GM23248 (cell line): ENCODE measurements around the gene THBS1. TPM values are rescaled to one million over a fixed set of nuclear protein-coding genes. Genes with fewer than 3 reads are reported as not detected.

Experiments
- DNase-seq: peaks from one replicate; pipeline ENCODE4 v3.0.0-alpha.2; 2015
- H2AFZ ChIP-seq: fragments of 200-600 bp; sonication (generic); 2 replicates; pipeline ENCODE4 v1.6.1; 2016; ENCODE audit warnings: antibody characterized with exemption
- H3F3A ChIP-seq: fragments of 200-600 bp; sonication (generic); 2 replicates; pipeline ENCODE4 v1.6.1; 2016; ENCODE audit warnings: mild to moderate bottlenecking, antibody characterized with exemption, mixed run types; ENCODE audit not compliant: insufficient read depth
- H3K27ac ChIP-seq: fragments of 200-600 bp; sonication (generic); 2 replicates; pipeline ENCODE4 v1.5.1; 2016; ENCODE audit warnings: mild to moderate bottlenecking
- H3K27me3 ChIP-seq: fragments of 200-600 bp; sonication (generic); replicated peaks from 2 replicates; pipeline ENCODE4 v1.6.1; 2016; ENCODE audit warnings: mild to moderate bottlenecking; ENCODE audit not compliant: insufficient read depth
- H3K36me3 ChIP-seq: fragments of 200-600 bp; sonication (generic); 2 replicates; pipeline ENCODE4 v1.6.1; 2016; ENCODE audit warnings: low read depth, mild to moderate bottlenecking
- H3K4me1 ChIP-seq: fragments of 200-600 bp; sonication (generic); 2 replicates; pipeline ENCODE4 v1.6.1; 2016; ENCODE audit warnings: mild to moderate bottlenecking; ENCODE audit not compliant: insufficient read depth
- H3K4me2 ChIP-seq: fragments of 200-600 bp; sonication (generic); one replicate; pipeline ENCODE4 v1.6.1; 2016; ENCODE audit warnings: mild to moderate bottlenecking; ENCODE audit not compliant: unreplicated experiment
- H3K4me3 ChIP-seq: fragments of 200-600 bp; sonication (generic); 2 replicates; pipeline ENCODE4 v1.5.1; 2016; ENCODE audit warnings: mild to moderate bottlenecking
- H3K79me2 ChIP-seq: fragments of 200-600 bp; sonication (generic); 2 replicates; pipeline ENCODE4 v1.6.1; 2016; ENCODE audit warnings: mild to moderate bottlenecking; ENCODE audit not compliant: insufficient read depth
- H3K9ac ChIP-seq: fragments of 200-600 bp; sonication (generic); 2 replicates; pipeline ENCODE4 v1.6.1; 2016; ENCODE audit warnings: mild to moderate bottlenecking
- H3K9me2 ChIP-seq: fragments of 200-600 bp; sonication (generic); 2 replicates; pipeline ENCODE4 v1.6.1; 2016; ENCODE audit warnings: mixed run types, mild to moderate bottlenecking, moderate library complexity; ENCODE audit not compliant: insufficient read depth
- H3K9me3 ChIP-seq: fragments of 200-600 bp; sonication (generic); one replicate; pipeline ENCODE4 v1.6.1; 2017; ENCODE audit warnings: low read depth
- H4K20me1 ChIP-seq: fragments of 200-600 bp; sonication (generic); 2 replicates; pipeline ENCODE4 v1.6.0; 2016; ENCODE audit not compliant: insufficient read depth
- EZH2 ChIP-seq: fragments of 200-600 bp; sonication (generic); IDR thresholded peaks from 2 replicates; pipeline ENCODE4 v1.6.1; 2018; ENCODE audit warnings: antibody characterized with exemption, mild to moderate bottlenecking; ENCODE audit not compliant: insufficient read depth, poor library complexity, severe bottlenecking
- EZH2phosphoT487 ChIP-seq: fragments of 200-600 bp; sonication (generic); IDR thresholded peaks from 2 replicates; pipeline ENCODE4 v1.6.1; 2018; ENCODE audit warnings: antibody characterized with exemption, moderate library complexity, mild to moderate bottlenecking, low read depth; ENCODE audit not compliant: insufficient read depth
- WGBS, 2 experiments: methylation state at CpG; one replicate each; pipeline ENCODE4 v1.1.6; 2015 to 2017; ENCODE audit warnings: low lambda C conversion rate in 2 of 2, low coverage in 1 of 2; ENCODE audit errors: missing lambda C conversion rate in 2 of 2; 5-methylcytosine and 5-hydroxymethylcytosine counted together
- in situ Hi-C: fragments of 300-500 bp; cut with MboI; formaldehyde crosslinking; loops from 2 replicates; pipeline ENCODE4 v1.15.0; 2020
- polyA plus RNA-seq: library from polyadenylated mRNA; unstranded; fragments of >200 nt; fragmentation: Nextera tagmentation; extraction: Ambion mirVana; gene quantifications from 2 replicates; pipeline ENCODE4 v1.2.1, GENCODE V29; 2016
- total RNA-seq: library from RNA; depleted of rRNA; stranded (reverse); fragments of >200 nt; shearing (Covaris generic); gene quantifications from 2 replicates; pipeline ENCODE4 v1.2.3, GENCODE V29; 2014

THBS1 gene
- total and polyA plus RNA-seq, 2 experiments from 2014 or later: 2,858 to 7,697 TPM

GRCh38 chr15:39605146-39605545 is 24.3 kb downstream of the THBS1 start:
- Histone ChIP-seq H3K9me2 (peaks cover 3% of the 10 kb centered on the region; the same call in 1 of the 2 replicates), H3K9me3 (peaks cover 3% of the 10 kb centered on the region), H4K20me1 (no peaks in the 10 kb centered on the region), H3K27ac (no peak overlapping the region), H3K4me3 (no peak overlapping the region), H3K27me3 (no peaks in the 10 kb centered on the region), H3K9ac (no peak overlapping the region), H2AFZ (no peak overlapping the region), H3K79me2 (no peaks in the 10 kb centered on the region), H3K36me3 (no peaks in the 10 kb centered on the region), H3F3A (peaks cover 32% of the 10 kb centered on the region), H3K4me2 (no peak overlapping the region), H3K4me1 (peaks cover 9% of the 10 kb centered on the region)
- WGBS, 2 experiments: 97 to 100% methylated on average over 1 of the region's 1 CpG
- in situ Hi-C loops: loop anchor here (10.0 kb wide), 1 partner anchor 160 kb away; no protein-coding TSS in a partner anchor
- no peak for DNase-seq
- TF ChIP-seq EZH2phosphoT487: no peak
- no peak for TF ChIP-seq EZH2

- no peaks in the 10 kb centered on the region for H3K27me3 ChIP-seq
- peaks cover 3% of the 10 kb centered on the region; the same call in 1 of the 2 replicates for H3K9me2 ChIP-seq
- H3K4me1 ChIP-seq: no peaks in the 10 kb centered on the region
- peaks cover 11% of the 10 kb centered on the region for H3K9me3 ChIP-seq
- no peaks in the 10 kb centered on the region for H3K36me3 ChIP-seq
- no peak overlapping the region for H2AFZ ChIP-seq
- DNase-seq: no peak
- in situ Hi-C loops: loop anchor here (10.0 kb wide), 1 partner anchor 156 kb away; no protein-coding TSS in a partner anchor
- H3K4me3 ChIP-seq: no peak overlapping the region
- H3K79me2 ChIP-seq: no peaks in the 10 kb centered on the region
- no peak overlapping the region for H3K27ac ChIP-seq
- H4K20me1 ChIP-seq: no peaks in the 10 kb centered on the region
- H3K9ac ChIP-seq: no peak overlapping the region
- TF ChIP-seq EZH2 (no peak), EZH2phosphoT487 (no peak)
- WGBS, 2 experiments: 59 to 67% methylated on average over 2 of the region's 2 CpGs
- no peak overlapping the region for H3K4me2 ChIP-seq
- peaks cover 18% of the 10 kb centered on the region for H3F3A ChIP-seq
These were observed 27.6 kb downstream of the THBS1 start for GRCh38 chr15:39608185-39609139.

GRCh38 chr15:39609166-39609916 is 28.5 kb downstream of the THBS1 start:
- Histone ChIP-seq H3K4me3 (no peak overlapping the region), H3K27ac (no peak overlapping the region), H3K36me3 (no peaks in the 10 kb centered on the region), H2AFZ (no peak overlapping the region), H4K20me1 (no peaks in the 10 kb centered on the region), H3F3A (peaks cover 16% of the 10 kb centered on the region), H3K4me2 (no peak overlapping the region), H3K4me1 (no peaks in the 10 kb centered on the region), H3K9me2 (peaks cover 3% of the 10 kb centered on the region; the same call in 1 of the 2 replicates), H3K27me3 (no peaks in the 10 kb centered on the region), H3K9ac (no peak overlapping the region), H3K79me2 (no peaks in the 10 kb centered on the region), H3K9me3 (peaks cover 11% of the 10 kb centered on the region)
- TF ChIP-seq EZH2phosphoT487 (no peak), EZH2 (no peak)
- no peak for DNase-seq
- 55 to 58% methylated on average over 4 of the region's 4 CpGs for WGBS, 2 experiments
- in situ Hi-C loops: loop anchor here (10.0 kb wide), 1 partner anchor 155 kb away; no protein-coding TSS in a partner anchor

GRCh38 chr15:39610665-39611064 is 29.8 kb downstream of the THBS1 start:
- no peak overlapping the region for H3K9ac ChIP-seq
- H2AFZ ChIP-seq: no peak overlapping the region
- peaks cover 6% of the 10 kb centered on the region for H3F3A ChIP-seq
- in situ Hi-C loops: no loop called here
- H3K4me2 ChIP-seq: no peak overlapping the region
- H4K20me1 ChIP-seq: no peaks in the 10 kb centered on the region
- H3K9me3 ChIP-seq: peaks cover 11% of the 10 kb centered on the region
- DNase-seq: no peak
- no peak overlapping the region for H3K4me3 ChIP-seq
- no peaks in the 10 kb centered on the region for H3K36me3 ChIP-seq
- no peaks in the 10 kb centered on the region for H3K4me1 ChIP-seq
- H3K27me3 ChIP-seq: no peaks in the 10 kb centered on the region
- H3K79me2 ChIP-seq: no peaks in the 10 kb centered on the region
- TF ChIP-seq EZH2phosphoT487 (no peak), EZH2 (no peak)
- peaks cover 3% of the 10 kb centered on the region; the same call in 1 of the 2 replicates for H3K9me2 ChIP-seq
- no peak overlapping the region for H3K27ac ChIP-seq
